Vagina (tissue), 2 donors: ENCODE results near the gene UPK1A.

Experiments used
- POLR2A ChIP-seq, 2 donors: fragments of 450-650 bp; IDR thresholded peaks; one replicate each; pipeline ENCODE4 v1.6.1; 2017; ENCODE audit warnings: antibody characterized with exemption in 2 of 2, mild to moderate bottlenecking in 2 of 2, moderate library complexity in 2 of 2
- TF ChIP-seq, protein P1 (sequence below), 3 experiments: fragments of 450-650 bp in 2 of 3; fragments of 200-600 bp in 1 of 3; sonication (generic) in 1 of 3; IDR thresholded peaks; one replicate each; pipeline ENCODE4 v1.5.1; 2017 to 2019; ENCODE audit warnings: antibody characterized with exemption in 3 of 3, mild to moderate bottlenecking in 2 of 3, moderate library complexity in 2 of 3

DNA sequence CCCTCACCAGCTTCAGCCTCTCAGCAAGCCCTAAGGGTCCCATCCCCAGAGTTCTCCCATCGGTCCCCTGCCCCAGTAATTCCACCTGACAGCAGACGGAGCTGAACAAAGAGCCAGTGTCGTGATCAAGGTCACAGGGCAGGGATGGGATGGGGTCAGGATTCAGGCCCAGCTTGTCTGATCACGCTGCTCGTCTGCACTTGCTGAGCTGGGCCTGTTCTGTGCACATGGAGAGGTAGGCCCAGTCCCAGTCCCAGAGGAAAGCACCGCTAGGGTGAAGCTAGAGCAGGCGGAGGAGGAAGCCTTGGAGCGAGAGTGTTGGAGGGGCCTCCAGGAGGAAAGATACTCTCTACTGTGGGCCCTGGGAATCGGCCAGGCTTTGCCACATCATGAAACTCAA, 44.6 kb upstream of the UPK1A start:
- TF ChIP-seq, protein P1, sequence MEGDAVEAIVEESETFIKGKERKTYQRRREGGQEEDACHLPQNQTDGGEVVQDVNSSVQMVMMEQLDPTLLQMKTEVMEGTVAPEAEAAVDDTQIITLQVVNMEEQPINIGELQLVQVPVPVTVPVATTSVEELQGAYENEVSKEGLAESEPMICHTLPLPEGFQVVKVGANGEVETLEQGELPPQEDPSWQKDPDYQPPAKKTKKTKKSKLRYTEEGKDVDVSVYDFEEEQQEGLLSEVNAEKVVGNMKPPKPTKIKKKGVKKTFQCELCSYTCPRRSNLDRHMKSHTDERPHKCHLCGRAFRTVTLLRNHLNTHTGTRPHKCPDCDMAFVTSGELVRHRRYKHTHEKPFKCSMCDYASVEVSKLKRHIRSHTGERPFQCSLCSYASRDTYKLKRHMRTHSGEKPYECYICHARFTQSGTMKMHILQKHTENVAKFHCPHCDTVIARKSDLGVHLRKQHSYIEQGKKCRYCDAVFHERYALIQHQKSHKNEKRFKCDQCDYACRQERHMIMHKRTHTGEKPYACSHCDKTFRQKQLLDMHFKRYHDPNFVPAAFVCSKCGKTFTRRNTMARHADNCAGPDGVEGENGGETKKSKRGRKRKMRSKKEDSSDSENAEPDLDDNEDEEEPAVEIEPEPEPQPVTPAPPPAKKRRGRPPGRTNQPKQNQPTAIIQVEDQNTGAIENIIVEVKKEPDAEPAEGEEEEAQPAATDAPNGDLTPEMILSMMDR (IDR thresholded peaks at IDR 0.05): no peak
- TF ChIP-seq POLR2A (IDR thresholded peaks at IDR 0.05): no peak
